Activated effector memory CD4-positive, alpha-beta T cell treated with Interleukin-2 at 50 U/mL for 16 hours (primary cell): ENCODE data around the gene TMCO4.
"Not testable (repeated sequence)": the region's sequence is repeated elsewhere in the genome, so short reads cannot be mapped to it uniquely, and the experiment has no call there.

ENCODE experiments used
- DNase-seq: peaks from one replicate; pipeline ENCODE4 v3.0.0-alpha.2; 2020

TMCO4 gene

GRCh38 chr1:19654386-19654785 is 145.3 kb downstream of the TMCO4 start:
- DNase-seq: no peak

GRCh38 chr1:19651141-19651737 is 148.5 kb downstream of the TMCO4 start:
- DNase-seq: peak; percentile 30

DNA sequence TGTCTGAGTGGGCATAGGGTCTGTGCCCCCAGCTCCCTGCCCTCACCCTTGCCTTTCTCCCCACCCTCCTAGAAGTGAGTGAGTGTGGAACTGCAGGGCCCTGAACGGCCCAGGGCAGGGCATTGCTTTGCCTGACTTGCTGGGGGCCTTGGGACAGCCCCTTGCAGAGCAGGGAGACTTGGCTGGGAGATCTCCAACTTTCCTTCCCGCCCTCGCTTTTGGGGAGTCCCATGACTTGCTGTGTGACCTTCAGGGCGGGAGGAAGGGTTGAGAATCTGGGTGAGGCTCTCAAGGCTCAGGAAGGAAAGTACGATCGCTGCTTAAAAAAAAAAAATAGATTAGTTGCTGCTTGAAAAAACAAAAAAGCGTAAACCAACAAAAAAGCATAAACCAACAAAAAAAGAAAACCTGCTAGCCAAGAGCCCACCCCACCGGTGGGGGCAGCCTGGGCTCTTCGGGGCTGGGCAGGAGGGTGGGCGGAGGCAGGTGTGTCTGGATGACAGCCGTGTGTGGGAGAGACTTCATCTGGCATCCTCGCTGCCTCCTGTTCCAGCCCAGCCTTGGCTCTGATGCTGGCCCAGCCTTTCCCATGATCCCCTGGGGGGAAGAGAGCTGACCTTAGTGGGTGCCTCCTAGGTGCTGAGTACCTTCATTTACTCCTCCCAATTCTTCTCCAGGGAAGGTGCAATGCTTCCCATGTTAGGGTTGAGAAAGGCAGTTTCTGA is 149.1 kb downstream of the TMCO4 start:
- DNase-seq: no peak

DNA sequence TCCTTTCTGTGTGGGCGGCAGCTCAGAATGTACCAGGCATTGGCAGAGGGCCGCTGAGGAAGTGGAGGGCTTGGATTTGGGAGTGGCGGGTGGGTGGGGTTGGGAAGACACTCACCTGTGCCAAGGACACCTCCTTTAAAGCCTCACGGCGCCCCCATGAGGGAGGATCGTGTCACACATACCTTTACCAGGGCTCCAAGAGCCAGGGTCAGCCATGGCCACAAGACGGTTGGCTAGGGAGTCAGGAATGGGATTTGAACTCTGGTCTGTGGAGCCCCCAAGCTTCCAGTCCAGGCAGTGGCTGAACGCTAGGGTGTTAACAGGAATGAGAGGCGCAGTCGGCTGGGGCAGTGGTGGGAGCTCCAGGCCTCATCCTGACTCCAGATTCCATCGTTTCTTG is 151.0 kb downstream of the TMCO4 start:
- no peak for DNase-seq

GRCh38 chr1:19648239-19648638 is 151.5 kb downstream of the TMCO4 start:
- DNase-seq: no peak

GRCh38 chr1:19647643-19648042 is 152.1 kb downstream of the TMCO4 start:
- peak; percentile 10 for DNase-seq

GRCh38 chr1:19646377-19647319 is 153.1 kb downstream of the TMCO4 start:
- no peak for DNase-seq

GRCh38 chr1:19645411-19646251 is 154.1 kb downstream of the TMCO4 start:
- DNase-seq: no peak

DNA sequence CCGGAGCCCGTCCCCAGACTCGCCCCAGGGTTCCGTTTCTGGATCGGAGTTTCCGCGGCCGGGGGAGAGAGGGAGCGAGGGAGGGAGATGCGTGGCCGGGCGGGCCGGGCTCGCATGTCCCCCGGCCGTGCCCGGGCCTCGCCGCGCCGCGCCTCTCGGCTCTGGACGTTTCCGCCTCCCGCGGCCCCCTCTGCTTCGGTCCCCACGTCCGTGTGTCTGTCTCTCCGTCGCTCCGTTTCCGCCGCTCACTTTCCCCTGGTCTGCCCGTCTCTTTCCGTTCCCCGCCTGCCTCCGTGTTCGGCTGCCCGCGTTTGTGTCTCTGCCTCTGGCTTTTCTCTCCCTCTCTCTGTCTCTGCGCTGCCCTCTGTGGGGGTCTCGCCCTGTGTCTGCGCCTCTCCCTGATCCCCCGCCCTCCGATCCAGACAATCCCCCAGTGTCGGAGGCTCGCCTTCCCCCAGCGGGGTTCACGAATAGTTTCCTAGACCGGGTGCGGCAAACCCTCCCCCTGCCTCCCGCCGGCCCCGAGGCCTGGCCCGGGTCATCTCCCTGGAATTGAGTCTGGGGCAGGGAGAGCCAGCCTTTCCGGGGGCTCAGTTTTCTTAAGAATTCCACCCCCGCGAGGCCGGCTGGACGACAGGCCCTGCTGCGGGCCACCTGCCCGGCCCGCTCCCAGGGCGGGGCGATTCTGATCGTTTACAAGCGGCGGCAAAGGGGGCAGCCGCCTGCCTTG is 154.9 kb downstream of the TMCO4 start:
- DNase-seq: peak; percentile 38

- no peak for DNase-seq
Measured at GRCh38 chr1:19644395-19644680, 155.4 kb downstream of the TMCO4 start.

GRCh38 chr1:19643602-19644394 is 155.9 kb downstream of the TMCO4 start, which contains the start of gene NBL1:
TSS of gene NBL1 (plus strand) at chr1:19644311. CDS start at chr1:19655031, 10,720 bp downstream.
- peak; percentile 67 for DNase-seq

DNA sequence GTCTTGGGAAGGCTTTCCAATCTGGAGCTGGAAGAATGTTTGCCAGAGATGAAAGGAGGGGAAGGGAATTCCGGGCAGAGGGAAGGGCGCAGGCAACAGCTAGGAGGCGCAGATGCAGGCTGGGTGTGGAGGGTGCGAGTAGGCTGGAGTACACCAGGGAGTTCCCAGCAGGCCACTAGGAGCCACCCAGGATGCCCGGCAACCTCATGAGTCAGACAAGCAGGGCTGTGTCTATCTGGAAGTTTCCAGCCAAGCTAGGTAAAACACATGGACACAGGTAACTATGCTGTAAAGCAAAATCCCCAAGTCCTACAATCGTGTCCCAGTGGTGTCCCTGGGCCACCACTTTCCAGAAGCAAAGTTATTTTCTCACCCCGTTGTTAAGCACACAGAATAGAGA is 156.6 kb downstream of the TMCO4 start:
- no peak for DNase-seq

- no peak for DNase-seq
Measured at GRCh38 chr1:19640363-19641316, 159.1 kb downstream of the TMCO4 start.

GRCh38 chr1:19639999-19640362 is 159.7 kb downstream of the TMCO4 start:
- DNase-seq: no peak

GRCh38 chr1:19639228-19639627 is 160.5 kb downstream of the TMCO4 start:
- DNase-seq: not testable (repeated sequence)

- DNase-seq: no peak
Measured at GRCh38 chr1:19637606-19638005, 162.1 kb downstream of the TMCO4 start.

GRCh38 chr1:19636749-19637148 is 163.0 kb downstream of the TMCO4 start:
- DNase-seq: not testable (repeated sequence)

DNA sequence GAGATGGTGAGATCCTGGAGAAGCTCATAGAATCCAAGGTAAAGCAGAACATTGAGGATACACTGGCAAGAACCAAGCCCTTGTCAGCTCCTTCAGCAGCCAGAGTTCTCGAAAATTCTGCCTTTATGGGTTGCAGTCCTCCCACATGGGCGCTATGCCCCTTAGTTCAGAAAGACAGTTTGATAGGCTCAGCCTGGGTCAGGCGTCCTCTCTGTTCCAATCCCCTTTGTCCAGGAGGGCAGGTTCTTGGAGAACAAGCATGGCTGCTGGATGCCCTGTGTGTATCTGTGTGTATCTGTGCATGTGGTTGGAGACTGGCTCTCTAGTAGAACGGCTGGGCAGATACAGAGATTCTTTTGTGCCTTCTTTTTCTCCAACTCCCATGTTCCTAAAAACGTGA is 163.7 kb downstream of the TMCO4 start:
- DNase-seq: no peak

- no peak for DNase-seq
Measured at GRCh38 chr1:19635646-19636045, 164.1 kb downstream of the TMCO4 start.

DNA sequence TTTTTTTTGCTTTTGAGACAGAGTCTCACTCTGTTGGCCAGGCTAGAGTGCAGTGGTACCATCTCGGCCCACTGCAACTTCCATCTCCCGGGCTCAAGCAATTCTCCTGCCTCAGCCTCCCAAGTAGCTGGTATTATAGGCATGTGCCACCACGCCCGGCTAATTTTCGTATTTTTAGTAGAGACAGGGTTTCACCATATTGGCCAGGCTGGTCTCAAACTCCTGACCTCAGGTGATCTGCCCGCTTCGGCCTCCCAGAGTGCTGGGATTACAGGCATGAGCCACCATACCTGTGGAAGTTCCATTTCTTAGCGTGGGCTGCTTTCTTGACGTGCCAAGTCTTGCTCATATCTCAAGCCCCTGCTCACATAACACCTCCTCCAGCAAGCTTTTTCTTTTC is 164.7 kb downstream of the TMCO4 start:
- not testable (repeated sequence) for DNase-seq
